Renal cortical epithelial cell (primary cell): ENCODE results near the gene TAF1A. TPM values are rescaled to one million over a fixed set of nuclear protein-coding genes. Genes with fewer than 3 reads are reported as not detected.
A peak's percentile ranks its signal among the peaks of the same experiment; 100 is the strongest.
"Not testable (repeated sequence)": the region's sequence is repeated elsewhere in the genome, so short reads cannot be mapped to it uniquely, and the experiment has no call there.

Experiments
- DNase-seq: peaks from one replicate; pipeline ENCODE4 v3.0.0-alpha.2; 2011; ENCODE audit warnings: low read depth
- total RNA-seq: library from RNA; depleted of rRNA; stranded (reverse); fragments of >200 nt; gene quantifications from 2 replicates; pipeline ENCODE4 v1.2.3, GENCODE V29; 2014

TAF1A gene
- total RNA-seq: 10.6 and 11.0 TPM in 2 replicates

DNA sequence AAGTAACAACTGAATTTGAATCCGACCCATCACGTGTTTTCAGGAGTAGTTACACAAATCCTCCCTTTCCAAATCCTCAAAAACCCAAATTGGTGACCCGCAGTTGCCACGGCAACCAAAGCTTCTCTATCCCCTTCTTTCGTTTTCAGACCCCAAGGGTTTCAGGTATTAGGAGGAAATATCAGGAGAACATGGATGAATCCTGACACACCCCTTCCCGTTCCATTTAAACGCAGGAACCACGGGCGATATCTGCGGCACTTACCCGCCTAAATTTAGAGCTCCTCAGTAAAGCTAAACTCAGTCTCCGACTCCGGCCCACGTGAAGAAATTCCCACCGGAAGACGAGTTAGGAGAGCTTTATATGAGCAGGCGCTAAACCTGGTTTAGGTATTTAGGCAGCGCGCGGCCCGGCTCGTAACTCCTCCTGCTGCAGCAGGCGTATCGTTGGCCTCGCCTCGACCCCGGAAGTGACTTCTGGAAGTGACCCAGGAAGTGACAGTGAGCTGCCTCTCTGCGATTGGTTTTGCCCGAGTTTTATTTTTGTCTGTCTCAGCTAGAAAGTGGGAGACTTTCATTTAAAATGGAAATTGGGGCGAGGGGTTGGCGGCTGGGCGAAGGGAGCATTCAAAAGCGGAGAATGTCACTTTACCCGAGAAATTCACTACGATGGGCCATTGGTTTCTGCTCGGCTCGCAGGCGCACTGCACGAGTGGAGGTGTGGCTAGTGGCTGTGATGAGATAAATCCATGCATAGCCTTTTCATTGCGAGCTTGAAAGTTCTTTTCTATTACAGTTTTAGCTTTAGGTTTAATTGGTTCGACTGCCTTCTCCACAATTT, at the start of gene TAF1A:
TSS of gene TAF1A (minus strand) at position 472 of the 841 bp plus-strand sequence.
- DNase-seq: peak; percentile 75

DNA sequence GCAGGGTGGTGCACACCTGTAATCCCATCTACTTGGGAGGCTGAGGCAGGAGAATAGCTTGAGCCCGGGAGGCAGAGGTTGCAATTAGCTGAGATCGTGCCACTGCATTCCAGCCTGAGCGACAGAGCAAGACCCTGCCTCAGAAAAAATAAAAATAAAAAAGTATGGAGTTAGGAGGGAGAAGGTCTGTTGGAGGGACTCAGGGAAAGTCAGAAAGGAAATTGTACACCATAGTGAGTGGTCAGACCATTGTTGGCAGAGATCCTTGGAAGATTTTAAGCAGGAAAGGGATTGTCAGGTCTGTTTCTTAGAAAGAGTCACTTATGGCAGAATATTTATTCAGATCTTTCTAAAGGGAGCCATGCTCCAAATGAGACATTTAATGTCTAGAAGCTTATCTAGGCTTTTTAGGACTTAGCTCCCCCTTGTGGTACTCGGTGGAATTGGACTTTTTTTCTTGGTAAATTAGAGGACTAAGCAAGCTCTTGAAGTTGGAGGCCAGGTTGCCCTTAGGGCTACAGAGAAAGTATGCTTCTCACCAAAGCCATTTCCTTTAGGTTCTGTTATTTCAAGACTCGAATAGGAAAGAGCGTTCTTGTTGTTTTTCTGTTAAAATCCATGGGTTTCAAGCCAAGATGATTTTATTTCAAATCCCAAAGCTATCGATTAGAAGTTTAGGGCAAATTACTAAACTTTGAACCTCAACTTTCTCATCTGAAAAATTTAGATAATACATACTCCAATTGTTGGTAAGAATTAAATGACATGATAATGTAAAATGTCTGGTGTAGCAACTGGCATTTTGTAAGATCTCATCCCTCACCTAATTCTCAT, 44.7 kb upstream of the TAF1A start:
- DNase-seq: peak; percentile 92

GRCh38 chr1:222632749-222633148, 43.0 kb upstream of the TAF1A start:
- DNase-seq: no peak

DNA sequence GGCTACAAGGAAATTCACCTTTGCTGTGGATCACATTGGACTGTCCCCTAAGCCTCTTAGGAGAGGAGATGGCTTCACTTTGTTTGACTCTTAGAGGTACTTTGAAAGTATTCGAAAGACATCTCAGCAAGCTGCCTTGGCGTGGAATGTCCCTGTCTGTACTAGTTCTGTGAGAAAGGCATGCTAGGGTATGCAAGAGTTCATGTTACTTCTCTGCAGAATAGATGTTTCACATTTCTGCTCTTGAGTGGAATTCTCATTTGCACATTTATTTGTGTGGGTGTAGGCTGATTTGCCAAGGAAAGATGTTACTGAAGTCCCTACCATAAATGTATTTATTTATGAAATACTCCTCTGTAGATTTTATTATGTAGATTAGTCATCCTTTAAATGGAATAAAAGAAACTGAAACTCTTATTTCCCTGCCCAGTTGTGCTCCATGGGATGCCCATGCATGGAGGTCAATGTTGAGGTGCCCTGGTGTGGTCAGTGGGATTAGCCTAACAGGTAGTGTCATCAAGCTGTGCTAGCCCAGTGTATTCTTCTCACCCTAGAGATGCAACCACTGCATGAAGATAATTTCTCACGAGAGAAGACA, 42.0 kb upstream of the TAF1A start:
- no peak for DNase-seq

DNA sequence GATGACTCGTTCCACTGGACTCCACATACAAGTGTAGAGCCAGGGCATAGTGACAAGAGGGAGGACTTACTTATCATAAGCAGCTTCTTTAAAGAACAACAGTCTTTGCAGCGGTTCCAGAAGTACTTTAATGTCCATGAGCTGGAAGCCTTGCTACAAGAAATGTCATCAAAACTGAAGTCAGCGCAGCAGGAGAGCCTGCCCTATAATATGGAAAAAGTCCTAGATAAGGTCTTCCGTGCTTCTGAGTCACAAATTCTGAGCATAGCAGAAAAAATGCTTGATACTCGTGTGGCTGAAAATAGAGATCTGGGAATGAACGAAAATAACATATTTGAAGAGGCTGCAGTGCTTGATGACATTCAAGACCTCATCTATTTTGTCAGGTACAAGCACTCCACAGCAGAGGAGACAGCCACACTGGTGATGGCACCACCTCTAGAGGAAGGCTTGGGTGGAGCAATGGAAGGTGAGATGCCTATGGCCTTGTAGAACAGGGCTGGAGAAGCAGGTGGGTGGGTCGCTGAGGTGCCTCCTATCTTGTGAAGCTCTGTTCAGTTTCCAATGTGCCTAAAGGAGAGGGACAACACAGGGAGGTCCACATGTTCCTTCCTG, 40.3 kb upstream of the TAF1A start:
- DNase-seq: no peak

DNA sequence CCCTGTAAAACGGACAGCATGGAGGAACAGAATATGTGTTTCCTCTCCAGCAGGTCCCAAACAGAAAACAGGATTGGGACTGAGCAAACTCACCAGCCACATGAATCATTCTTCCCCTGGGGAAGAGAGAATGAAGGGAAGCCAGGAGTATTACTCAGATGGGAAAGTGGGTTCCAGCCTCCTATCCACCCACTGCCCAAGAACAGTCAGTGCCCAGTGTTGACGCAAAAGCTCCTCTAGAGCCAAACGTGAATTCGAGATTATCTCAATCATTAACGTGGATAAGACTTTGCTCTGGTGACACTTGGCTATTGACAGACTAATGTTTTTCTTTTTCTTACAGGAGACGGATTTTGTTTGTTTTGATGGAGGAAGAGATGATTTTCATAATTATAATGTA, 37.5 kb upstream of the TAF1A start:
- DNase-seq: peak; percentile 13

DNA sequence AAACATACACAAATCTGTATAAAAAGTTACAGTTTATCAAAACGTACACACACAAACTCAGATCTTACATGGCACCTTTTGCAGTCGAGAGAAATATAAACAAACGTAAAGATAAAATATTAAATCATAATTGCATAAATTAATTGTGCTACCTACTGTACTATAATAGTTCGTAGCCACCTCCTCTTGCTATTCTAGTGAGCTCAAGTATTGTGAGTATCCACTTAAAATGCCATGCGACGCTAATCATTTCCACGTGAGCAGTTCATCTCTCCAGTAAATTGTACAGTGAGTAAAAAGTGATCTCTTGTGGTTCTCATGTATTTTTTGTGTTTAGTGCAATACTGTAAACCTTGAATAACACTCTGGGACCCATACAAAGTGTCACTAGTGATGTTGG, 34.5 kb upstream of the TAF1A start:
- DNase-seq: no peak

DNA sequence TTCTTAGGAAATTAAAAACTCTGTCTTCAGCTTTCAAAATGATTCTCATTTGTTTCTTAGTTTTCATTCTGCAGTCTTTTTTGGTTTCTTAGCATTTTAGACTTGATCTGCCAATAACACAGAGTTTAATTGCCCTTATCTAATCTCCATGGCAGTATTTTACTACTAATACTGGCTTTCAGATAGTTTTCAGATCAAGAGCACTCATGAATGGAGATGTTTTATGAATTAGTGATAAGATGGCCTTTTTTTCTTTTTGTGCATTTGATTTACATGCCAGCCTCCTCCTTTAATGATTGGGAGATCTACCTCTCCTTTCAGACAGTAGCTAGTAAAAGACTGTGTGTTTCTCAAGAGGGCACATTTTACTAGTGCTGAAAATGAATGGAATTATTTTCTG, 33.7 kb upstream of the TAF1A start:
- no peak for DNase-seq

GRCh38 chr1:222622765-222623164, 33.0 kb upstream of the TAF1A start:
- no peak for DNase-seq

DNA sequence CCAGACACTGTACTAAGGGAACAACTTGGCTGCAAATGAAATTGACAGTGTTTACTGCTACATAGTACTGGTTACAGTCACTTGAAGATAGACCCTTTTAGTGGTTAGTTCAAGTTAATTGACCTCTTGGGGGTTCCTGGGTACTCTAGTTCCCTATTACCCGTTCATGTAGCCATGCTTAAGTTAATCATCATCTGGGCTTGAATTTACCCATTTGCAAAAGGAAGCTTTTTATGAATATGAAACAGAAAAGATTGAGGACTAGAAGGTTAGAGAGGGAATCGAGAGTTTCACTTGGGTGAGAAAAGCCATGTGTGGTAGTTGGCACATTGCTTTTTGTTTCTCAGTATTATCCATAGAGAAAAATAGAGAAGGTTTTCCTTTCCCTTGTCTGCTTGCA, 30.8 kb upstream of the TAF1A start:
- DNase-seq: no peak

GRCh38 chr1:222618880-222619596, 29.3 kb upstream of the TAF1A start:
- peak; percentile 19 for DNase-seq

DNA sequence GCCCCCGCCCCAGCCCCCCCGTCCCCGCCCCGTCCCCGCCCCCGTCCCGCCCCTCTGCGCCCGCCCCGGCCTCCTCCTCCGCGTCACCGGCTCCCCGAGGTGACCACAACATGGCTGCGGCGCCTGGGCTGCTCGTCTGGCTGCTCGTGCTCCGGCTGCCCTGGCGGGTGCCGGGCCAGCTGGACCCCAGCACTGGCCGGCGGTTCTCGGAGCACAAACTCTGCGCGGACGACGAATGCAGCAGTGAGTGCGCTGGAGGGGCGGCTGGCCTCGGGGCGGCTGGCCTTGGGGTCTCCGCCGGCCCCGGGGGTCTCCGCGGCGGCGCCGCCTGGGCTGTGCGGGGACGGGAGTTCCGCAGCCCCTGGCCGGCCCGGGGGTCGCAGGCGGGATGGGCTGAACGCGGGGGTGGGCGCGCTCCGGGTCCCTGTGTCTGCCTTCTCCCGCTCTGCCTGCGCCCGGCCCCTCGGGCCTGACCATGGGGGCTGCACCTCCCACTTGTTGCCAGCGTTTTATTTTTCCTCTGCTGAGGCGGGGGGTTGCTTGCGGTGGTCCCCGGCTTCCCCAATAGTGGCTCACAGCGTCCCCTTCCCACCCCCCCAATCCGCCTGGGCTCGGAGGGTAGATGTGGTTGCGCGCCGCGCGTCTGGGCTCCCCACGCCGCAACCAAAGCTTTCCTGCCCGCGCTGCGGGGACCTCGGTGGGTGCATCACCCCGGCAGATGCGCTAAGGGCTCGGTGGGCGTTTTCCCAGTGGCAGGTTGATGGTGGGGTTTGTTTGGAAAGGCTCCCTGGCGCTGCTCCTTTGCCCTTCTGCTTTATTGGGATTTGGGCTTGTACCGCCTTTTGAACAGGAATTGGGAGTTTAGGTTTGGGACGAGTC, 28.5 kb upstream of the TAF1A start, which contains the start of gene MIA3:
TSS of gene MIA3 (plus strand) at position 97 of the 879 bp plus-strand sequence. CDS start at position 111, 14 bp downstream.
- peak; percentile 9 for DNase-seq

GRCh38 chr1:222617367-222617951, 27.7 kb upstream of the TAF1A start:
- peak; percentile 91 for DNase-seq

DNA sequence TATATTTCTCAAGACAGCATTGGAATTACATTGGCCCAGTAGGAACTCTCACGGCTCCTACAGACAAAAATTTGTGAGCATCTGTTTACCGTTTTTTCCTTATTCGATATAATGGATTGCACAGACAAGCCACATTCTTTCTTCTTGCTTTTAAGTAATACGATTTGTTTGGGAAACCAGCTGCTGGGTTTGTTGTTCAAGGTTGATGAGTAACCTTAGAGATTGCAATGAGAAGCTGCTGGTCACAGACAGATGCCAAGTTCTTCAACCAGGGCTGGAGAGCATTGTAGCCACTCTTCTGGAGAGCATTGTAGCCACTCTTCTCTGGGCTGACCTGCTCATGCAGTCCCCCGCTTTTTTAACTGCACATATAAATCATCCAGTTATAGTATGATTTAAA, 26.8 kb upstream of the TAF1A start:
- DNase-seq: peak; percentile 91

- DNase-seq: no peak
Observed at GRCh38 chr1:222613627-222614026, 23.9 kb upstream of the TAF1A start.

DNA sequence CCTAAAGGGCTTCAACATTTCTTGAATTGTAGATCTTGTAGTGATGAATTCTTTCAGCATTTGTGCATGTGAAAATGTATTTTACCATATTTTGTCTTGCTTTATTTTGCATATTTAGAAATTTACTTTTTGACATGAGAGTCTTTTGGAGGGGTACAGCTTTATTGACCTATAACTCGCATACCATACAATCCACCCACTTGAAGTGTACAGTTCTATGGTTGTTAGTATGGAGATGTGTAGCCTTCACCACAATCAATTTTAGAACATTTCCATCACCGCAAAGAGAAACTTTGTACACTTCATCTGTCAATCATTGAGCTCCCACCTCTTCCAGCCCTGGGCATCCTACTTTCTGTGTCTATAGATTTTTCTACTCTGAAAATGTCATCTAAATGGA, 21.0 kb upstream of the TAF1A start:
- DNase-seq: no peak

- not testable (repeated sequence) for DNase-seq
Observed at GRCh38 chr1:222609111-222609510, 19.4 kb upstream of the TAF1A start.

DNA sequence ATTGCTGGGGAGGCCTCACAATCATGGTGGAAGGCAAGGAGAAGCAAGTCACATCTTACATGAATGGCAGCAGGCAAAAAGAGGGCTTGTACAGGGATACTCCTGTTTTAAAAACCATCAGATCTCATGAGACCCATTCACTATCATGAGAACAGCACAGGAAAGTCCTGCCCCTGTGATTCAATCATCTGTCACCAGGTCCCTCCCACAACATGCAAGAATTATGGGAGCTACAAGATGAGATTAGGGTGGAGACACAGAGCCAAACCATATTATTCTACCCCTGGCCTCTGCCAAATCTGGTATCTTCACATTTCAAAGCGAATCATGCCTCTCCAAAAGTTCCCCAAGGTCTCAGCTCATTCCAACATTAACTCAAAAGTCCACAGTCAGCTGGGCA, 17.0 kb upstream of the TAF1A start:
- no peak for DNase-seq

GRCh38 chr1:222601257-222601656, 11.5 kb upstream of the TAF1A start:
- no peak for DNase-seq

GRCh38 chr1:222600281-222600680, 10.5 kb upstream of the TAF1A start:
- no peak for DNase-seq
